ENCODE measurements around the gene KCNIP3. TPM values are rescaled to one million over a fixed set of nuclear protein-coding genes. Genes with fewer than 3 reads are reported as not detected.

KCNIP3 gene
- total and polyA plus RNA-seq, 10 donors, result 0.59 to 5.2 (median 3.0) TPM

GRCh38 chr2:95277246-95277906 lies 19.8 kb upstream of the KCNIP3 start:
- 69 to 91% (median 79%) methylated on average over 7 to 11 of the region's 11 CpGs for WGBS, 5 donors
- DNase-seq, result no peak
- TF ChIP-seq POLR2A (IDR thresholded peaks at IDR 0.05) (no peak), POLR2AphosphoS5 (IDR thresholded peaks at IDR 0.05) (no peak)
- TF ChIP-seq, protein P1, sequence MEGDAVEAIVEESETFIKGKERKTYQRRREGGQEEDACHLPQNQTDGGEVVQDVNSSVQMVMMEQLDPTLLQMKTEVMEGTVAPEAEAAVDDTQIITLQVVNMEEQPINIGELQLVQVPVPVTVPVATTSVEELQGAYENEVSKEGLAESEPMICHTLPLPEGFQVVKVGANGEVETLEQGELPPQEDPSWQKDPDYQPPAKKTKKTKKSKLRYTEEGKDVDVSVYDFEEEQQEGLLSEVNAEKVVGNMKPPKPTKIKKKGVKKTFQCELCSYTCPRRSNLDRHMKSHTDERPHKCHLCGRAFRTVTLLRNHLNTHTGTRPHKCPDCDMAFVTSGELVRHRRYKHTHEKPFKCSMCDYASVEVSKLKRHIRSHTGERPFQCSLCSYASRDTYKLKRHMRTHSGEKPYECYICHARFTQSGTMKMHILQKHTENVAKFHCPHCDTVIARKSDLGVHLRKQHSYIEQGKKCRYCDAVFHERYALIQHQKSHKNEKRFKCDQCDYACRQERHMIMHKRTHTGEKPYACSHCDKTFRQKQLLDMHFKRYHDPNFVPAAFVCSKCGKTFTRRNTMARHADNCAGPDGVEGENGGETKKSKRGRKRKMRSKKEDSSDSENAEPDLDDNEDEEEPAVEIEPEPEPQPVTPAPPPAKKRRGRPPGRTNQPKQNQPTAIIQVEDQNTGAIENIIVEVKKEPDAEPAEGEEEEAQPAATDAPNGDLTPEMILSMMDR (IDR thresholded peaks at IDR 0.05 in 8 of 11, conservative IDR thresholded peaks at IDR 0.05 in 3 of 11), result no peak
- Histone ChIP-seq H3K4me3 (no peak overlapping the region), H3K27me3 (replicated peaks in 1 of 7) (no peaks in the 10 kb centered on the region), H3K9me3 (no peaks in the 10 kb centered on the region), H3K36me3 (no peaks in the 10 kb centered on the region), H3K4me1 (no peaks in the 10 kb centered on the region), H3K27ac (no peak overlapping the region)
- intact Hi-C loops (cut with DNase I; ENCODE audit: low total_unique reads), result no loop called here

DNA sequence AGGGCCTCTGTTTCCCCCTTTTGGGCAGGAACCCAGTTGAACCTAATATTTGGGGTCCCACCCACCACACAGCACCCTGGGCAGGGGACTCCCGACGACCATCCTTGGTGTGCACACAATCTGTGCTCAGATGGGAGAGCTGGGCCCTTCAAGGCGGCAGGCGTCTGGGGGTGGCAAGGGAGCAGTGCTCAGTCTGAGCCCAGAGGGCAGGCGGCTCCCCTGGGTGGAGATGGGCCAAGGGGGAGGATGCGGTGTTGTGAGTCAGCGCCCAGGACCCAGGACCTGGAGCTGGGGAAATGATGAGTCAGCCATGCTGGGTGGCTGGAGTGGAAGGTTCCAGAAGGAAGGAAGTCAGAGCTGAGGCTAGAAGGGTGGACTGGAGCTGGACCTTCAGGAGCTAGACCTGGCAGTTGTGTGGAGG lies 19.1 kb upstream of the KCNIP3 start:
- Histone ChIP-seq H3K27ac (no peak overlapping the region), H3K27me3 (replicated peaks in 1 of 7) (no peaks in the 10 kb centered on the region), H3K4me1 (no peaks in the 10 kb centered on the region), H3K9me3 (no peaks in the 10 kb centered on the region), H3K4me3 (no peak overlapping the region), H3K36me3 (no peaks in the 10 kb centered on the region)
- 87 to 95% (median 93%) methylated on average over 7 of the region's 7 CpGs for WGBS, 5 donors
- TF ChIP-seq, protein P1 (IDR thresholded peaks at IDR 0.05 in 8 of 11, conservative IDR thresholded peaks at IDR 0.05 in 3 of 11), result no peak
- TF ChIP-seq POLR2AphosphoS5 (IDR thresholded peaks at IDR 0.05) (no peak), POLR2A (IDR thresholded peaks at IDR 0.05) (no peak)
- intact Hi-C loops (cut with DNase I; ENCODE audit: low total_unique reads), result no loop called here
- DNase-seq, result peak; percentile 68

DNA sequence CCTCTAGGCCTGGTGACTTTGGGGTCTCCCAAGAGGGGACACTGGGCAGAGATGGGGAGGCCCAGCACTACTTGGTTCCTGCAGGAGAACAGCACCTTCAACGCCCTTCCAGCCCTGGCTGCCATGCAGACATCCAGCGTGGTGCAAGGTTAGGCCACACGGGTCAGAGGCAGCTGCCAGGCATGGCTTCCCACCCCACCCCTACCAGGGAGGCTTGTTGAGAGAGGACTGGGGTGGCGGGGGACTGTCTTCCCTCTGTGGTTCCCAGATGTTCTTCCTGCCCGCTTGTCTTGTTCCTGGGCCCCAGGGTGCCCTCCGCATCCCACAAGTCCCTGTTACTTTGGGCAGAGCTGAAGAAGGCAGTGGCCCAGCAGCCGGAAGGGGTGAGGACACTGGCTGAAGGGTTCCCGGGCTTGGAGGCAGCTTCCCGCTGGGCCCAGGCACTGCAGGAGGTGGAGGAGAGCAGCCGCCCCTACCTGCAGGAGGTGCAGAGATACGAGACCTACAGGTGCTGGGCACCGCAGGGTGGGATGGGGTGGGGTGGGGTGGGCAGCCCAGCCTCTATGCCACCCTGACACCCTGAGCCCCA lies 18.4 kb upstream of the KCNIP3 start:
- WGBS, 5 donors, result 85 to 97% (median 90%) methylated on average over 5 to 12 of the region's 12 CpGs
- no peaks in the 10 kb centered on the region for H3K4me1 ChIP-seq
- H3K36me3 ChIP-seq, result no peaks in the 10 kb centered on the region
- DNase-seq, result peak; percentile 68
- no peak overlapping the region for H3K4me3 ChIP-seq
- intact Hi-C loops (cut with DNase I; ENCODE audit: low total_unique reads), result no loop called here
- no peak overlapping the region for H3K27ac ChIP-seq
- no peaks in the 10 kb centered on the region for H3K9me3 ChIP-seq
- TF ChIP-seq, protein P1 (IDR thresholded peaks at IDR 0.05 in 8 of 11, conservative IDR thresholded peaks at IDR 0.05 in 3 of 11), result no peak
- no peak for TF ChIP-seq POLR2AphosphoS5 (IDR thresholded peaks at IDR 0.05)
- no peak for TF ChIP-seq POLR2A (IDR thresholded peaks at IDR 0.05)
- no peaks in the 10 kb centered on the region for H3K27me3 ChIP-seq (replicated peaks in 1 of 7)

GRCh38 chr2:95279435-95280035 lies 17.6 kb upstream of the KCNIP3 start:
- TF ChIP-seq, protein P1 (IDR thresholded peaks at IDR 0.05 in 8 of 11, conservative IDR thresholded peaks at IDR 0.05 in 3 of 11), result no peak
- no peak for TF ChIP-seq POLR2AphosphoS5 (IDR thresholded peaks at IDR 0.05)
- no peak for TF ChIP-seq POLR2A (IDR thresholded peaks at IDR 0.05)
- DNase-seq, result peak; percentile 36
- intact Hi-C loops (cut with DNase I; ENCODE audit: low total_unique reads), result no loop called here
- Histone ChIP-seq H3K27ac (no peak overlapping the region), H3K4me3 (no peak overlapping the region), H3K36me3 (no peaks in the 10 kb centered on the region), H3K27me3 (replicated peaks in 1 of 7) (no peaks in the 10 kb centered on the region), H3K9me3 (no peaks in the 10 kb centered on the region), H3K4me1 (no peaks in the 10 kb centered on the region)
- WGBS, 5 donors, result 88 to 97% (median 92%) methylated on average over 12 to 19 of the region's 19 CpGs
